ENCODE measurements around the gene HES5. TPM values are rescaled to one million over a fixed set of nuclear protein-coding genes. Genes with fewer than 3 reads are reported as not detected.

Gene HES5
- total RNA-seq, 4 donors from 2014 or later: not detected

- H3K27me3 ChIP-seq: peaks cover 1% of the 10 kb centered on the region
- peaks cover 0 to 39% (median 24%) of the 10 kb centered on the region in 3 donors for H3K4me1 ChIP-seq
- peaks cover 0 to 44% of the 10 kb centered on the region in 2 donors for H3K36me3 ChIP-seq
- no peaks in the 10 kb centered on the region for H3K9me3 ChIP-seq
- no peak for TF ChIP-seq POLR2AphosphoS5 (IDR thresholded peaks at IDR 0.05)
- no peak for TF ChIP-seq EP300 (IDR thresholded peaks at IDR 0.05)
- no peak for TF ChIP-seq POLR2A (IDR thresholded peaks at IDR 0.05)
- no peak for TF ChIP-seq CTCF (IDR thresholded peaks at IDR 0.05)
- no peak for ATAC-seq
- no peak overlapping the region for H3K4me3 ChIP-seq
- no peak overlapping the region for H3K27ac ChIP-seq
- whole genome bisulfite sequencing, 2 donors (ENCODE audit: low coverage in 1 of 2): 91% methylated on average over 6 of the region's 7 CpGs; no CpG with 5 or more reads in 1 of the 2 donors
Measured at GRCh38 chr1:2522230-2522629, 7.8 kb downstream of the HES5 start.

- Histone ChIP-seq H3K4me3 (no peak overlapping the region), H3K4me1 (peaks cover 0 to 30% (median 17%) of the 10 kb centered on the region in 3 donors), H3K36me3 (peaks cover 0 to 59% of the 10 kb centered on the region in 2 donors), H3K27ac (no peak overlapping the region), H3K27me3 (no peaks in the 10 kb centered on the region), H3K9me3 (no peaks in the 10 kb centered on the region)
- no peak for ATAC-seq
- TF ChIP-seq POLR2AphosphoS5 (IDR thresholded peaks at IDR 0.05): no peak
- TF ChIP-seq EP300 (IDR thresholded peaks at IDR 0.05): no peak
- TF ChIP-seq POLR2A (IDR thresholded peaks at IDR 0.05): no peak
- 84 to 93% methylated on average over 5 to 10 of the region's 21 CpGs for WGBS, 2 donors (ENCODE audit: low coverage in 1 of 2)
Measured at GRCh38 chr1:2520806-2521205, 9.3 kb downstream of the HES5 start.

GRCh38 chr1:2520206-2520605, 9.9 kb downstream of the HES5 start:
- no peaks in the 10 kb centered on the region for H3K9me3 ChIP-seq
- no CpG with 5 or more reads among the region's 20 CpGs for WGBS, 2 donors (ENCODE audit: low coverage in 1 of 2)
- no peak overlapping the region for H3K27ac ChIP-seq
- ATAC-seq: no peak
- no peaks in the 10 kb centered on the region for H3K27me3 ChIP-seq
- no peak overlapping the region for H3K4me3 ChIP-seq
- H3K4me1 ChIP-seq: peaks cover 0 to 24% (median 15%) of the 10 kb centered on the region in 3 donors
- H3K36me3 ChIP-seq: peaks cover 0 to 65% of the 10 kb centered on the region in 2 donors
- no peak for TF ChIP-seq POLR2AphosphoS5 (IDR thresholded peaks at IDR 0.05)
- no peak for TF ChIP-seq EP300 (IDR thresholded peaks at IDR 0.05)
- TF ChIP-seq POLR2A (IDR thresholded peaks at IDR 0.05): no peak
- TF ChIP-seq CTCF (IDR thresholded peaks at IDR 0.05): no peak

GRCh38 chr1:2519729-2520128, 10.3 kb downstream of the HES5 start:
- Histone ChIP-seq H3K27ac (no peak overlapping the region), H3K4me1 (peaks cover 0 to 20% (median 10%) of the 10 kb centered on the region in 3 donors), H3K27me3 (no peaks in the 10 kb centered on the region), H3K36me3 (peaks cover 0 to 69% of the 10 kb centered on the region in 2 donors), H3K9me3 (no peaks in the 10 kb centered on the region), H3K4me3 (no peak overlapping the region)
- TF ChIP-seq POLR2AphosphoS5 (IDR thresholded peaks at IDR 0.05) (no peak), POLR2A (IDR thresholded peaks at IDR 0.05) (no peak), EP300 (IDR thresholded peaks at IDR 0.05) (no peak), CTCF (IDR thresholded peaks at IDR 0.05) (no peak)
- no CpG with 5 or more reads among the region's 30 CpGs for WGBS, 2 donors (ENCODE audit: low coverage in 1 of 2)
- no peak for ATAC-seq

GRCh38 chr1:2519029-2519685, 10.9 kb downstream of the HES5 start:
- TF ChIP-seq POLR2AphosphoS5 (IDR thresholded peaks at IDR 0.05) (no peak), EP300 (IDR thresholded peaks at IDR 0.05) (no peak), POLR2A (IDR thresholded peaks at IDR 0.05) (no peak)
- Histone ChIP-seq H3K9me3 (no peaks in the 10 kb centered on the region), H3K36me3 (peaks cover 0 to 75% of the 10 kb centered on the region in 2 donors), H3K27ac (no peak overlapping the region), H3K27me3 (no peaks in the 10 kb centered on the region), H3K4me3 (no peak overlapping the region), H3K4me1 (peaks cover 0 to 14% (median 5%) of the 10 kb centered on the region in 3 donors)
- ATAC-seq: no peak
- WGBS, 2 donors (ENCODE audit: low coverage in 1 of 2): 83 to 84% methylated on average over 11 to 15 of the region's 25 CpGs

- TF ChIP-seq POLR2A (IDR thresholded peaks at IDR 0.05): no peak
- TF ChIP-seq POLR2AphosphoS5 (IDR thresholded peaks at IDR 0.05): no peak
- no peak for TF ChIP-seq EP300 (IDR thresholded peaks at IDR 0.05)
- TF ChIP-seq CTCF (IDR thresholded peaks at IDR 0.05): no peak
- Histone ChIP-seq H3K4me3 (no peak overlapping the region), H3K36me3 (peaks cover 0 to 81% of the 10 kb centered on the region in 2 donors), H3K27me3 (no peaks in the 10 kb centered on the region), H3K4me1 (peaks cover 0 to 8% (median 3%) of the 10 kb centered on the region in 3 donors), H3K9me3 (no peaks in the 10 kb centered on the region), H3K27ac (no peak overlapping the region)
- ATAC-seq: no peak
- WGBS, 2 donors (ENCODE audit: low coverage in 1 of 2): no CpG with 5 or more reads among the region's 26 CpGs
Measured at GRCh38 chr1:2518528-2518927, 11.5 kb downstream of the HES5 start.

All from gastroesophageal sphincter (tissue), 4 donors.